ENCODE results near the gene EIPR1.

The EIPR1 gene

DNA sequence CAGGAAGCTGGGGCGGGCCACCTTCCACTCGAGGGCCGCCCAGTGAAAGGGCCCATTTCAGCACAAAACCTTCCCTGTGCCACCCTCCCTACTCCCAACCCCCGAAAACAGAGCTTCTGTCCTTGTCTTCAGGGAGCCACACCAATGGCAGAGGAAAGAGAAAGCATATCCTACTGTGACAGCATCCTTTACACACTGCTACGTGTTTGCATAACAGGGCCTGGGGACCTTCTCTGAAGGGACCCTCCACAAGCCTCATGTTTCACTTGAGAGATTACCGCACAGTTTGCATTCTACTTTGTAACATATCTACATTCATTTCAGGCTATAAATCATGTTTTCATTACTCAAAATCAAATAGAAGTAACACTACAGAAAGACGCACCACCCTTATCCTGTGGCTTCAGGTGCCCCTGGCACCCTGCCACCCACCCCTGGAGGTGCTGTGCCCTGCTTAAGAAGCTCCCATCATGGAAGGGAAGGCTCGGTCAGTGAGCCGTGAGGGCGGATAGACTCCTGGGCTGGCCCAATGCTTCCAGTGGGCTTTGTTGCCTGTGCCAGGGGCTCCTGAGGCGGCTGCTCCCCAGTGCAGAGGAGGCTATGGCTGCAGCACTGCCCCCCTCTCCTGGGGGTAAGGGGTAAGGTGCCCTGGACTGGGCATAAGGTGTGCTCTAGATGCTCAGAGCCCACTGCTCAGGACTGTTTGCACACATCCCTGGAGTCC, 52.0 kb downstream of the EIPR1 start:
- no peak overlapping the region for H3K4me3 ChIP-seq (ENCODE audit: low read length)
- no peak for DNase-seq (ENCODE audit: low read depth)
- TF ChIP-seq, protein P1, sequence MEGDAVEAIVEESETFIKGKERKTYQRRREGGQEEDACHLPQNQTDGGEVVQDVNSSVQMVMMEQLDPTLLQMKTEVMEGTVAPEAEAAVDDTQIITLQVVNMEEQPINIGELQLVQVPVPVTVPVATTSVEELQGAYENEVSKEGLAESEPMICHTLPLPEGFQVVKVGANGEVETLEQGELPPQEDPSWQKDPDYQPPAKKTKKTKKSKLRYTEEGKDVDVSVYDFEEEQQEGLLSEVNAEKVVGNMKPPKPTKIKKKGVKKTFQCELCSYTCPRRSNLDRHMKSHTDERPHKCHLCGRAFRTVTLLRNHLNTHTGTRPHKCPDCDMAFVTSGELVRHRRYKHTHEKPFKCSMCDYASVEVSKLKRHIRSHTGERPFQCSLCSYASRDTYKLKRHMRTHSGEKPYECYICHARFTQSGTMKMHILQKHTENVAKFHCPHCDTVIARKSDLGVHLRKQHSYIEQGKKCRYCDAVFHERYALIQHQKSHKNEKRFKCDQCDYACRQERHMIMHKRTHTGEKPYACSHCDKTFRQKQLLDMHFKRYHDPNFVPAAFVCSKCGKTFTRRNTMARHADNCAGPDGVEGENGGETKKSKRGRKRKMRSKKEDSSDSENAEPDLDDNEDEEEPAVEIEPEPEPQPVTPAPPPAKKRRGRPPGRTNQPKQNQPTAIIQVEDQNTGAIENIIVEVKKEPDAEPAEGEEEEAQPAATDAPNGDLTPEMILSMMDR (conservative IDR thresholded peaks at IDR 0.05; ENCODE audit: low read length) = no peak

DNA sequence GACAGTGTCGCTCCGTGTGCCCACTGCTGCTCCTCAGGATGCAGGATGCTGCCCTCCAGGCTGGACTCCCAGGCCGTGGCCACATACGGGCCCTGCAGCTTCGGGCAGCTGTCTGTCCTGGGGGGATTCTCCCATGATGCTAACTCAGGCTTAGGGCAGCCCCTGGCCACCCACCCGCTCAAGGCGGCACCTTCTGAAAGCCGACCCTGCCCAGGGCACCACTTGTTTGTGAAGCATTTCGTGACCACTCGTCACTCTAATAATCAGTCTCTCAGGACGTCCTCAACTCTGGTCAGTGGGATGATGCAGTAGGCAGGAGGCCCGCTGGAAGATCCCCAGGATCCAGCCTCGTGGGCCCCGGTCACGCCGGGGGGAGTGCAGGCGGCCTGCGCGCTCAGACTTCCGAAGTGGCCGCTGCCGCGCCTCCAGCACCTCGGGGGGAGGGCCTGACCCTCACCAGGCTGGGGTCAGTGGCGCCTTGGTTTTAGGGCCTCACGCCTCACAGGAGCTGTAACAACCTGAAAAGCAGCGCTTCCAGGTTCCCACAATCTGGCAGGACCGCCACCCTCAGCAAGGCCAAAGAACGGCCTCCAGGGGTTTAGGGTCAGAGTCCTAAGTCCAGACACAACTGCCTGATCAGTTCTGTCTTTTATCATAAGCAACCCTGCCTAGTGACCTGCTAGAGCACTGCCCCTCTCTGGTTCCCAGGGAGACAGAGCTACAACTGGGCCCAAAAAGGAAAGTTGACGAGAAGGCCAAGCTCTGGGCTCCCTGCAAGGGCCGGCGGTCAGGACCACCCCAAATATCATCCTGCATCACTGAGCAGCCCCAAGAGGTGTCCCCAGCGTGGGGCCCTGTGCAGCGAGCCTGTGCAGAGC, 53.0 kb downstream of the EIPR1 start:
- H3K4me3 ChIP-seq (ENCODE audit: low read length) = no peak overlapping the region
- TF ChIP-seq, protein P1 (conservative IDR thresholded peaks at IDR 0.05; ENCODE audit: low read length) = no peak
- DNase-seq (ENCODE audit: low read depth) = no peak

DNA sequence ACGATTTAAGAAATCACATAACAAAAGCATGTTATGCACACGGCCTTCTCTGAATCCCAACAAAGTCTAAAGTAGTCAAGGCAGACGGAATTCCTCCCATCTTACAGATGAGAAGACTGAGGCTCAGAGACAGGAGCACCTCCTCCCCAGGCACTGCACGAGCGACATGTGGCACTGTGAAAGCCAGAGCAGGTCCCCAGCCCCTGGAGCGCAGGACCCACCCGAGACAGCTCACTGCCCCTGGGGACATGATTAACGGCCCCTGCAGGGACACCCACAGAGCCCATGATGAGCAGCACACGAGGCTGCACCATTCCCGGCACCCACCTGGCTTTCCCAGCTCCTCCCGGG, 53.6 kb downstream of the EIPR1 start:
- no peak for DNase-seq (ENCODE audit: low read depth)
- TF ChIP-seq, protein P1 (conservative IDR thresholded peaks at IDR 0.05; ENCODE audit: low read length) = no peak
- H3K4me3 ChIP-seq (ENCODE audit: low read length) = no peak overlapping the region

DNA sequence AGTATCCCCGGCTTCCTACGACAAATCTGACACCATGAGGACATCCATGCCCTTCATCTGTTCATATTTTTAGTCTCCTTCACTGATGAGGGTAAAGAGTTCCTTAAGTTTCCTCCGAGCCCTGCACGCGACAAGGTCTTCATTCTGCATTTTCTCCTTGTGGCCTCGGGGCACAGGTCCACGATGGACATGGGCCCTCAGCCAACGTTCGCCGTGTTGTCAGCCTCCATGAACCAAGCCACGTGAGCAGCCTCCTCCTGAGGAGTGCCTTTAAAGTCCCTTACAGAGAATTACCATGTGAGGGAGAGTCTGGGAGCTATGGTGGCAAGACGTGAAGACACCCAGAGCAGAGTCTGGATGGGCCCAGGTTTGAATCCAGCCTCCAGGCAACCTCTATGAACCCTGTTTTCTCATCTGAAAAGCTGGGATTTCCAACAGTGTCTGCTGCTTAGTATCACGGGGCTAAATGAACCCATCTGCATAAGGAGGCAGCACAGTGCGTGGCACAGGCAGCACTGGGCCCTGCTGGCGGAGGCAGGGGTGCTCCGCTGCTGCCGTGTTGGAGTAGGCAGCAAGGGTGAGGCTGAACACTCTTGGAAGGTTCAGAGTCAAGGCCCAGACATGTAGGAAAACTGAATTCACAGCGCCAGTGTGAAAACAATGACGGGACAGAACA, 54.1 kb downstream of the EIPR1 start:
- H3K4me3 ChIP-seq (ENCODE audit: low read length) = no peak overlapping the region
- TF ChIP-seq, protein P1 (conservative IDR thresholded peaks at IDR 0.05; ENCODE audit: low read length) = no peak
- DNase-seq (ENCODE audit: low read depth) = no peak

DNA sequence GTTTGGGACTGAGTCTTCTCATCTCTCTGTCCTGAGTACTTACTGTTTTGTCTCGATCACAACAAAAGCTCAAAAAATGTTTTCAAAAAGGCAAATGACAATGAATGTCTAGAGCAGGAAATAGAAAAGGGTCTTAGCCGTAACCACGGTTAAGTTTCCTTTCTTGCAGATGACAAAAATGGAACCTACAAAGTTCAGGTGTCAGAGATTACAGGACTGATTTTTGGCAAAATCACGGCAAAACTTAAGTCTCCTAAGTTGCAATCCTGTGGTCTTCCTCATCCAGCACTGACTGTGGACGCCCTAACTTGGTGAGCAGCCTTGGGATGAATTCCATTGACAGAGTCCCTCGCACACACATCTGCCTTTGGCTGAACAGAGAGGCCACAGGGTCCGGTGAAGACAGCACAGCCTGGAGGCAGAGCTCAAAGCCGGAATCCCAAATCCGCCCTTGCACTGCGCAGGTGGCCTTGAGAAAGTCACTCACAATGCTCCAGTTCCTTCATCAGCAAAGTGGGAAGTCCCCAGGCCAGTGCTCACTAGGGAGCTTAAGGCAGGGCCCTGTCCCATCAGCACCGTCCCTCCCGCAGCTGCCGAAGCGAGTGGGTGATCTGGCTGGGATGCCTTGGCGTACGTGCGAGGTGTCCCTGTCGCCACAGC, 55.2 kb downstream of the EIPR1 start:
- H3K4me3 ChIP-seq (ENCODE audit: low read length) = no peak overlapping the region
- TF ChIP-seq, protein P1 (conservative IDR thresholded peaks at IDR 0.05; ENCODE audit: low read length) = no peak
- DNase-seq (ENCODE audit: low read depth) = no peak

DNA sequence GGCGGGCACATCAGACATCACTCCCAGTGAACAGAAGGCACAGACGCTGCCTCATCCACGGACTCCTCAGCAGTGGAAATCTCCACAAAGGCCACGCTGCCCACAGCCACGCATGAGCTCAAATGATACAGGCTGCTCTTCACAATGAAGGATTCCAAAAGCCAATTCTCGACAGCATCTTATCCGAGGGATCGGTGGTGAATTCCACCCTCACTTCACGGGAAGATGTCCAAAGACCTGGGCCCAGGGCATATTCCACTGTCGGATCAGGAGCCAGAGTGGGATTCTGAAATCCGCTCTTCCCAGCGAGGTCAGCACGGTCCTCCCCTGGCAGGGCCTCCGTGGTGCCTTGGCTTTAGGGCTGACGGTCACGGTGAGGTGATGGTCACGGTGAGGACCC, 55.8 kb downstream of the EIPR1 start:
- no peak for DNase-seq (ENCODE audit: low read depth)
- TF ChIP-seq, protein P1 (conservative IDR thresholded peaks at IDR 0.05; ENCODE audit: low read length) = no peak

More for the DNA sequence above, 55.8 kb downstream of the EIPR1 start:
- H3K4me3 ChIP-seq (ENCODE audit: low read length) = no peak overlapping the region
